ENCODE results near the gene HPN. TPM values are rescaled to one million over a fixed set of nuclear protein-coding genes. Genes with fewer than 3 reads are reported as not detected.
A peak's percentile ranks its signal among the peaks of the same experiment; 100 is the strongest.

Gene HPN
- total RNA-seq, 1 donor from 2014 or later = not detected

DNA sequence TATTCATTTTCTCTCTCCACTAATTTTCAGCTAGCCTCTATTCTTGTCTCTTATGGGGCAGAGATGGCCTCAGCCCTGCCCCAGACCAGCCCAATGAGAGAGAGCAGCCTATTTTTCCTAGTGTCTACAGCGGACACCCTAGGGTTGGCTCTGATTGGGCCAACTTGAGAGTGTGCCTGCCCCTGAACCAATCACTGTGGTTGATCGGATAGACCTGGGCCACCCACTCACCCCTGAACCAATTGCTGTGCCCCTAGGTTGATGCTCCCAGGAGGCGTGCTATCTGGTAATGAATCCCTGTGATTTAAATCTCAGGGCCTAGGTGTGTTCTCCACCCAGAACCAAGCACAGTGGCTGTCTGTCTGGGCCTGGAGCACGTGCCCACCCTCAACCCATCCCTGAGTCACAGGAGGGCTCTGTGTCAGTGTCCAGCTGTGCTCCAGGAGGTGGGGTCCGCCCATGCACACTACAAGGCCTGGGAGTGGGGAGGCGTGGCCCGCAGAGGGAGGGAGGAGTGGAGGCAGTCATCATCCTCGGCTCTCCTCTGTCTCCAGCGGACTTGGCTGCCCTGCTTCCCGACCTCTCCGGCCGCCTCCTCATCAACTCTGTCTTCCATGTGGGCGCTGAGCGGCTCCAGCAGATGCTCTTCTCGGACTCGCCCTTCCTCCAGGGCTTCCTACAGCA lies 26.1 kb upstream of the HPN start:
- Mint-ChIP-seq H3K4me3 (ENCODE audit: unreplicated experiment) (no peak overlapping the region), H3K36me3 (ENCODE audit: unreplicated experiment) (peaks cover 38% of the 10 kb centered on the region), H3K9me3 (ENCODE audit: unreplicated experiment) (no peaks in the 10 kb centered on the region), H3K4me1 (ENCODE audit: unreplicated experiment) (peaks cover 4% of the 10 kb centered on the region), H3K27me3 (ENCODE audit: unreplicated experiment) (no peaks in the 10 kb centered on the region), H3K27ac (ENCODE audit: unreplicated experiment) (peak overlapping the region; percentile 41)
- TF ChIP-seq, protein P1, sequence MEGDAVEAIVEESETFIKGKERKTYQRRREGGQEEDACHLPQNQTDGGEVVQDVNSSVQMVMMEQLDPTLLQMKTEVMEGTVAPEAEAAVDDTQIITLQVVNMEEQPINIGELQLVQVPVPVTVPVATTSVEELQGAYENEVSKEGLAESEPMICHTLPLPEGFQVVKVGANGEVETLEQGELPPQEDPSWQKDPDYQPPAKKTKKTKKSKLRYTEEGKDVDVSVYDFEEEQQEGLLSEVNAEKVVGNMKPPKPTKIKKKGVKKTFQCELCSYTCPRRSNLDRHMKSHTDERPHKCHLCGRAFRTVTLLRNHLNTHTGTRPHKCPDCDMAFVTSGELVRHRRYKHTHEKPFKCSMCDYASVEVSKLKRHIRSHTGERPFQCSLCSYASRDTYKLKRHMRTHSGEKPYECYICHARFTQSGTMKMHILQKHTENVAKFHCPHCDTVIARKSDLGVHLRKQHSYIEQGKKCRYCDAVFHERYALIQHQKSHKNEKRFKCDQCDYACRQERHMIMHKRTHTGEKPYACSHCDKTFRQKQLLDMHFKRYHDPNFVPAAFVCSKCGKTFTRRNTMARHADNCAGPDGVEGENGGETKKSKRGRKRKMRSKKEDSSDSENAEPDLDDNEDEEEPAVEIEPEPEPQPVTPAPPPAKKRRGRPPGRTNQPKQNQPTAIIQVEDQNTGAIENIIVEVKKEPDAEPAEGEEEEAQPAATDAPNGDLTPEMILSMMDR (IDR thresholded peaks at IDR 0.05) = no peak
- no peak for DNase-seq (ENCODE audit: extremely low spot score, unreplicated experiment)

DNA sequence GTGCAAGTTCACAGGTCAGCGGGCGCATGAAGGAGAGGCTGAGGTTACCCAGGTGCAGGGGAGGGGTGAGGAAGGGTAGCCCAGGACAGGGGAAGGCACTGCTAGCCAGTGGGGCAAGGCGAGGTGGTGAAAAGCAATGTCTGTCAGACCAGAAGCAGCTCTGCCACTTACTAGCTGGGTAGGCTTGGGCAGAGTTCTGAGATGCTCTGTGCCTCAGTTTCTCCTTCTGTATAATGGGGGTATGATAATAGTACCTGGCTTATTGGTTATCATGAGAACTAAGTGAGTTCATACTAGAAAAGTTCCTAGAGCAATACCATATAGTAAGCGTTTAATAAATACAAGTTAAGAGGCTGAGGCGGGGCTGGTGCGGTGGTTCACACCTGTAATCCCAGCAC lies 25.6 kb upstream of the HPN start:
- Mint-ChIP-seq H3K4me3 (ENCODE audit: unreplicated experiment) (no peak overlapping the region), H3K36me3 (ENCODE audit: unreplicated experiment) (peaks cover 40% of the 10 kb centered on the region), H3K27me3 (ENCODE audit: unreplicated experiment) (no peaks in the 10 kb centered on the region), H3K4me1 (ENCODE audit: unreplicated experiment) (peaks cover 4% of the 10 kb centered on the region), H3K27ac (ENCODE audit: unreplicated experiment) (peak overlapping the region; percentile 41), H3K9me3 (ENCODE audit: unreplicated experiment) (no peaks in the 10 kb centered on the region)
- TF ChIP-seq, protein P1 (IDR thresholded peaks at IDR 0.05) = no peak
- no peak for DNase-seq (ENCODE audit: extremely low spot score, unreplicated experiment)

DNA sequence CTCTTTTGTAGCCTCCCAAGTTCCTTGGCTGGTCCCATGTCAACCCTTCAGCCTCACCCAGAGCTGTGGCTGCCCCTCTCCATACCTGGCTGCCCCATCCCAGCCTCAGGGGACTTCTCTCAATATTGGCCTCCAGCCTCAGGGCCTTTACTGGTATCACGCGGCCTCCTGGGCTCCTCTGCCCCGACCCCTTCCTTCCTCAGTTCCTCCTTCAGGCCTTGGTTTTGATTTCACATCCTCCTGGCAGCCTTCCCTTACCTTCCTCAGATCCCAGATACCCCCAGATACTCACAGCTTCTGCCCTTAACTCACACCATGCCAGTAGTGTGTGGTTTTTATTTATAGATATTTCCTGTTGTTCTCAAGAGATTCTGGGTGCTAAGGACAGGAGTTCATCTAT lies 24.0 kb upstream of the HPN start:
- H3K9me3 Mint-ChIP-seq (ENCODE audit: unreplicated experiment) = no peaks in the 10 kb centered on the region
- TF ChIP-seq, protein P1 (IDR thresholded peaks at IDR 0.05) = no peak
- peaks cover 46% of the 10 kb centered on the region for H3K36me3 Mint-ChIP-seq (ENCODE audit: unreplicated experiment)
- H3K4me1 Mint-ChIP-seq (ENCODE audit: unreplicated experiment) = peaks cover 3% of the 10 kb centered on the region
- H3K27ac Mint-ChIP-seq (ENCODE audit: unreplicated experiment) = no peak overlapping the region
- H3K4me3 Mint-ChIP-seq (ENCODE audit: unreplicated experiment) = no peak overlapping the region
- no peak for DNase-seq (ENCODE audit: extremely low spot score, unreplicated experiment)
- no peaks in the 10 kb centered on the region for H3K27me3 Mint-ChIP-seq (ENCODE audit: unreplicated experiment)

DNA sequence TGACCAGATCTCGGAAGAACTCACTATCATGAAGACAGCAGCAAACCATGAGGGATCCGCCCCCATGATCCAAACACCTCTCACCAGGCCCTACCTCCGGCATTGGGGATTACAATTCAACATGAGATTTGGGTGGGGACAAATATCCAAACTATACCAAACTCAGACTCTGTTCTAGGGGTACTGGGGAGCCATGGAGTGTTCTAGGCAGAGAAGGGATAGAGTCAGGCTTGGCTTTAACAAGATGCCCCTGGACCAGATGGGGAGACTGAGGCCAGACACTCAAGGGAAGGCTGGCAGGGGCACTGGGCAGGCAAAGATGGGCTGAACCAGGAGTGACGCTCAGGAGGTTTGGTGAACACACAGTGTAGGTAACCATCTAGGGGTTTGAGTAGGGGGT lies 23.1 kb upstream of the HPN start:
- no peak for DNase-seq (ENCODE audit: extremely low spot score, unreplicated experiment)
- Mint-ChIP-seq H3K4me1 (ENCODE audit: unreplicated experiment) (no peaks in the 10 kb centered on the region), H3K4me3 (ENCODE audit: unreplicated experiment) (no peak overlapping the region), H3K27me3 (ENCODE audit: unreplicated experiment) (no peaks in the 10 kb centered on the region), H3K36me3 (ENCODE audit: unreplicated experiment) (peaks cover 46% of the 10 kb centered on the region), H3K27ac (ENCODE audit: unreplicated experiment) (no peak overlapping the region), H3K9me3 (ENCODE audit: unreplicated experiment) (no peaks in the 10 kb centered on the region)
- TF ChIP-seq, protein P1 (IDR thresholded peaks at IDR 0.05) = no peak

DNA sequence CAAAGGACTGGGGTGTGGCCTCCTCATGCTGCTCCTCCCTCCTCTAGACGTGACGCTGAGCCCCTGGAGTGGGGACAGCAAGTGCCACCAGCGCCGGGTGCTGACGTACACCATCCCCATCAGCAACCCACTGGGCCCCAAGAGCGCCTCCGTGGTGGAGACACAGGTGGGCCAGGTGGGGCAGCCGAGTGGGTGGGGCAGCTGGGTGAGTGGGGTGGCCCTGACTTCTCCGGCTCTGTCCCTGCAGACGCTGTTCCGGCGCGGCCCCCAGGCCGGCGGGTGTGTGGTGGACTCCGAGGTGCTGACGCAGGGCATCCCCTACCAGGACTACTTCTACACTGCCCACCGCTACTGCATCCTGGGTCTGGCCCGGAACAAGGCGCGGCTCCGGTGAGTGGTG lies 22.4 kb upstream of the HPN start:
- TF ChIP-seq, protein P1 (IDR thresholded peaks at IDR 0.05) = no peak

More for the DNA sequence above, 22.4 kb upstream of the HPN start:
- no peak for DNase-seq (ENCODE audit: extremely low spot score, unreplicated experiment)
- Mint-ChIP-seq H3K27ac (ENCODE audit: unreplicated experiment) (no peak overlapping the region), H3K4me3 (ENCODE audit: unreplicated experiment) (no peak overlapping the region), H3K36me3 (ENCODE audit: unreplicated experiment) (peaks cover 46% of the 10 kb centered on the region), H3K9me3 (ENCODE audit: unreplicated experiment) (no peaks in the 10 kb centered on the region), H3K4me1 (ENCODE audit: unreplicated experiment) (no peaks in the 10 kb centered on the region), H3K27me3 (ENCODE audit: unreplicated experiment) (no peaks in the 10 kb centered on the region)

All from osteocyte (in vitro differentiated cells).